ENCODE measurements around the gene MORC4. TPM values are rescaled to one million over a fixed set of nuclear protein-coding genes. Genes with fewer than 3 reads are reported as not detected.

The MORC4 gene
- total RNA-seq, 1 donor from 2014 or later: 8.5 TPM

GRCh38 chrX:106917830-106918500, 82.0 kb downstream of the MORC4 start:
- DNase-seq (ENCODE audit: low spot score) (no peak), ATAC-seq (no peak)

GRCh38 chrX:106912864-106913263, 87.1 kb downstream of the MORC4 start:
- peak; percentile 74 for ATAC-seq
- DNase-seq (ENCODE audit: low spot score): peak; percentile 45

DNA sequence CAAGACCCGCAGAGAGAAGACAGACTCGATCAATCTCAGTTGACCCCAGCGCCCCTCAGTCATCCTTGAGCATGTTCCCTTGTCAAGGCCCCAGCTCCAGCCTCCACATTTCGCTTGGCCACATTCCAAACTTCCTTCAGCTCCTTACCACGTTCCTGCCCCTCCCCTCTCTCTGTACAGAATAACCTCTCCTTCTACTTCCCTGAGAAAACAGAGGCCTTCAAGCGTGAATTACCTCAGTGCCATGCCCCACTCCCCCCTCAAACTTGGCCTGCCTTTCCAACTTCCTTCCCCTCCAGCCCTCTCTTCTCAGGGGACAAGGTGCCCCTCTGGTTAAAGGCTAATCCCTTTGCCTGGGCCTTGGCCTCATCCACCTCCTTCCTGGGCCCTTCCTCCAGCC, 93.7 kb downstream of the MORC4 start:
- DNase-seq (ENCODE audit: low spot score) (no peak), ATAC-seq (no peak)

- no peak for ATAC-seq
- DNase-seq (ENCODE audit: low spot score): no peak
Measured at GRCh38 chrX:106905064-106905708, 94.8 kb downstream of the MORC4 start.

GRCh38 chrX:106903856-106904528, 96.0 kb downstream of the MORC4 start:
- DNase-seq (ENCODE audit: low spot score): peak; percentile 44
- ATAC-seq: peak; percentile 15

DNA sequence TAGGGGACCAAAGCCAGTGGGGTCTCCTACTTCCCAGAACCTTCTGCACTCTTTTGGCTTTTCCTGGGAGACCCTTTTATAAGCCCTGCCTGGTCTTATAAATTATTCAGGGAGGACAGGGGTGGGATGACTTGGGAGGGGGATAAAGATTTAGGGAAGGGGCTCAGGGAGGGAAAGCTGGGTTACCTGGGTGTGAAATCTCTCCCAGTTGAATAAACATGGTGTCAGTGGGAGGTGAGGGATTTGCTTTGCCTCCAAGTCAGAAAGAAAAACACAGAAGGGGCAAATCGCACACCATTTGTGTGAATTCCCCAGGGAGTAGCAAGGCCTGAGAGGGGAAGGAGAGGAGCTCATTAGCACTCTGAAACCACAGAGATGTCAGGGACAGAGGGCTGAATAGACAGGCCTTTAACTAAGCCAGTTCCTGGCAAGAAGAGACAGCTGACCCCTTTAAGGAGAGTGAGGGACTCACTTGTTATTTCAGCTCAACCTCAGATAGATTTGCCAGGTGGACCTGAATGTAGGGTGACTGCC, 96.7 kb downstream of the MORC4 start, which contains the start of gene RIPPLY1:
TSS of gene RIPPLY1 (minus strand) at position 51 of the 534 bp plus-strand sequence. CDS start 54 bp downstream, outside the sequence.
- ATAC-seq (no peak), DNase-seq (ENCODE audit: low spot score) (no peak)

- ATAC-seq (peak; percentile 29), DNase-seq (ENCODE audit: low spot score) (peak; percentile 57)
Measured at GRCh38 chrX:106902684-106903083, 97.3 kb downstream of the MORC4 start.

GRCh38 chrX:106901781-106902219, 98.2 kb downstream of the MORC4 start:
- ATAC-seq (peak; percentile 59), DNase-seq (ENCODE audit: low spot score) (peak; percentile 86)

GRCh38 chrX:106901341-106901740, 98.7 kb downstream of the MORC4 start:
- ATAC-seq (peak; percentile 57), DNase-seq (ENCODE audit: low spot score) (peak; percentile 65)

- DNase-seq (ENCODE audit: low spot score) (peak; percentile 53), ATAC-seq (peak; percentile 21)
Measured at GRCh38 chrX:106899841-106900240, 100.2 kb downstream of the MORC4 start.

GRCh38 chrX:106899276-106899675, 100.7 kb downstream of the MORC4 start:
- DNase-seq (ENCODE audit: low spot score) (no peak), ATAC-seq (no peak)

GRCh38 chrX:106898462-106898861, 101.5 kb downstream of the MORC4 start:
- ATAC-seq (peak; percentile 57), DNase-seq (ENCODE audit: low spot score) (no peak)

- no peak for DNase-seq (ENCODE audit: low spot score)
- ATAC-seq: no peak
Measured at GRCh38 chrX:106897259-106897658, 102.8 kb downstream of the MORC4 start.

DNA sequence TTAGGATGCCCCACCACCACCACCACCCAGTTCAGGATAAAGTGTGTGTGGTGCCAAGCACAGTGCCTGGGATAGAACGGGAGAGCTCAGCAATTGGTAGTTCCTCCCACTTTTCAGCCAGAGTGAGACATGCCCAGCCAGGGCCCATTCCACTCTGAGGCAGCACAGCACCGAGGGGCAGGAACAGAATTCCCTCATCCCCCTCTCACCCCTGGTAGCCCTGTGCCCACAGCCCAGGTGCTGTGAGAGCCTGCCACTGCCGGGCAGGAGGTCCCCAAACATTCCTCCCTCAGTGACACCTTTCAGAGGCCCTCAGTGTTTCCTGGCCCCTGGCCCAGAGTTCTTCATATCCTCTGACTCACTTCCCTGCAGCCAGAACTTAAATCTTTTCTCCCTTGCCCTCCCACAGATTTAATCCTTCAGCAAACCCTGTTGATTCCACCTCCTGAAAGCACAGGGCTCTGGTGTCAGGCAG, 105.0 kb downstream of the MORC4 start:
- ATAC-seq (no peak), DNase-seq (ENCODE audit: low spot score) (no peak)

GRCh38 chrX:106894392-106894909, 105.6 kb downstream of the MORC4 start:
- DNase-seq (ENCODE audit: low spot score) (peak; percentile 51), ATAC-seq (peak; percentile 92)

DNA sequence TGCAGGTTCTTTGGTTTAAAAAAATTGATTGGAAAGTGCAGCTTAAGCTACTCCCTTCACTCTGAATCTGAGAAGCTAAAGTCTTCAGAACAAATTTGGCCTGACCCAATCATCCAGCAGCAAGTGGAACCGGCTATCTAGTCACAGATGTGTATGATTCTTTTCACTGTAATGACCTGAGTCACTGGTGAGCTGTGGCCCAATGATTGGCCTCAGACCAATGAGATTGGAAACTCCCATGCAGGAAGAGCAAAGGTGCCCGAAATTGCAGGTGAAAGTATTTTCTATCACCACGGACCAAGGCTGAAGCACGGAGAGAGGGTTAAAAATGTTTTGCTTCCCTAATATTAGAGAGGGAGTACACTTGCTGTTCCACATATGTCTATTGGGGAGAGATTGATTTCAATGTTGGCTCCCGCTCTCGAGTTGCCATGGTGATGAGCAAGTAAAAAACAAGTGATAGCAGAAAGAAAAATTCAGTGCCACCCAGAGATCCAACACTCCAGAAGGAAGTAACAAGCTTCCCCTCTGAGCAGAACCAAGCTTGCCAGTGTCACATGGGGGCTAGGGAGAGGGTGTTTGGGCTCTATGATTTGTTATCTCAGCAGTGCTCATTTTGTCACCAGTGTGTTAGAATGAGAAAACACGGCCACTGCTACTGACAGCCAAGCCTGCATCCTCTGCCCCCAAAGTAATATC, 108.1 kb downstream of the MORC4 start:
- no peak for DNase-seq (ENCODE audit: low spot score)
- ATAC-seq: no peak

Data from left lobe of liver (tissue), 2 donors.